CD4-positive, CD25-positive, alpha-beta regulatory T cell (primary cell): ENCODE measurements around the gene ABCA2. TPM values are rescaled to one million over a fixed set of nuclear protein-coding genes. Genes with fewer than 3 reads are reported as not detected.

Experiments
- ATAC-seq, 2 donors: fragments of 150-1000 bp; cut with Tn5 transposase; one replicate each; pipeline ENCODE4 v1.10.0; 2021; ENCODE audit warnings: low read depth in 2 of 2, moderate number of reproducible peaks in 2 of 2, moderate library complexity in 1 of 2
- DNase-seq, 3 donors: peaks; one replicate each; pipeline versions ENCODE4 v3.0.0 to v3.0.0-alpha.2; 2012 to 2022; ENCODE audit warnings: mixed read lengths in 1 of 3
- H3K27ac ChIP-seq: one replicate; pipeline ENCODE4 v1.7.0; 2013; ENCODE audit warnings: mild to moderate bottlenecking, low read length; ENCODE audit not compliant: insufficient read depth, poor library complexity, severe bottlenecking
- H3K27me3 ChIP-seq: one replicate; pipeline ENCODE4 v1.7.0; 2013; ENCODE audit warnings: low read length; ENCODE audit not compliant: control insufficient read depth, insufficient read depth
- H3K36me3 ChIP-seq: one replicate; pipeline ENCODE4 v1.7.0; 2013; ENCODE audit warnings: mild to moderate bottlenecking, low read length, moderate library complexity; ENCODE audit not compliant: control insufficient read depth, insufficient read depth
- H3K4me1 ChIP-seq: 2 replicates; pipeline ENCODE4 v1.7.0; 2013; ENCODE audit warnings: mild to moderate bottlenecking, low read length; ENCODE audit not compliant: insufficient read depth, control insufficient read depth, poor library complexity, severe bottlenecking
- H3K4me3 ChIP-seq: one replicate; pipeline ENCODE4 v1.7.0; 2013; ENCODE audit warnings: low read depth, mild to moderate bottlenecking, low read length, moderate library complexity
- H3K9me3 ChIP-seq, 2 experiments: 1 replicate in 1 of 2; 2 replicates in 1 of 2; pipeline ENCODE4 v1.7.0; 2013; ENCODE audit warnings: low read length in 2 of 2, mild to moderate bottlenecking in 1 of 2, moderate library complexity in 1 of 2; ENCODE audit not compliant: control insufficient read depth in 2 of 2
- H3K27ac Mint-ChIP-seq, 3 donors: one replicate each; pipeline ENCODE4 v1.8.0; 2020 to 2022; ENCODE audit warnings: mild to moderate bottlenecking in 3 of 3, mixed read lengths in 3 of 3, moderate library complexity in 2 of 3
- H3K27me3 Mint-ChIP-seq: one replicate; pipeline ENCODE4 v1.8.0; 2022; ENCODE audit warnings: mild to moderate bottlenecking, mixed read lengths
- H3K36me3 Mint-ChIP-seq: one replicate; pipeline ENCODE4 v1.8.0; 2020; ENCODE audit warnings: mixed read lengths
- H3K4me1 Mint-ChIP-seq, 4 donors: one replicate each; pipeline ENCODE4 v1.8.0; 2020 to 2022; ENCODE audit warnings: mixed read lengths in 4 of 4, mild to moderate bottlenecking in 1 of 4
- H3K4me3 Mint-ChIP-seq, 4 donors: one replicate each; pipeline ENCODE4 v1.8.0; 2020 to 2022; ENCODE audit warnings: mild to moderate bottlenecking in 4 of 4, mixed read lengths in 4 of 4, moderate library complexity in 3 of 4
- H3K9me3 Mint-ChIP-seq, 7 donors: one replicate each; pipeline ENCODE4 v1.8.0; 2020 to 2022; ENCODE audit warnings: mixed read lengths in 7 of 7, mild to moderate bottlenecking in 3 of 7, moderate library complexity in 2 of 7
- polyA plus RNA-seq, 4 donors: library from polyadenylated mRNA; unstranded; fragments of 300-500 nt; fragmentation: Illumina TruSeq; gene quantifications; one replicate each; pipeline ENCODE4 v1.2.3, GENCODE V29; 2021
- total RNA-seq: library from RNA; stranded (reverse); gene quantifications from one replicate; pipeline ENCODE4 v1.2.3, GENCODE V29; 2022

ABCA2 gene
- total and polyA plus RNA-seq, 5 donors from 2014 or later, result 3.8 to 135 (median 4.5) TPM

GRCh38 chr9:136964833-136965422 lies 63.1 kb downstream of the ABCA2 start:
- Mint-ChIP-seq H3K27ac (no peak overlapping the region), H3K9me3 (no peaks in the 10 kb centered on the region), H3K27me3 (no peaks in the 10 kb centered on the region), H3K4me3 (peak overlapping the region in 1 of 4 donors; percentile 12), H3K36me3 (no peaks in the 10 kb centered on the region), H3K4me1 (peaks cover 0 to 26% (median 13%) of the 10 kb centered on the region in 4 donors)
- no peaks in the 10 kb centered on the region for H3K9me3 ChIP-seq
- no peak overlapping the region for H3K27ac ChIP-seq
- H3K4me3 ChIP-seq, result no peak overlapping the region
- H3K4me1 ChIP-seq, result peaks cover 46% of the 10 kb centered on the region
- no peaks in the 10 kb centered on the region for H3K36me3 ChIP-seq
- DNase-seq (no peak), ATAC-seq (no peak)
- H3K27me3 ChIP-seq, result no peaks in the 10 kb centered on the region

DNA sequence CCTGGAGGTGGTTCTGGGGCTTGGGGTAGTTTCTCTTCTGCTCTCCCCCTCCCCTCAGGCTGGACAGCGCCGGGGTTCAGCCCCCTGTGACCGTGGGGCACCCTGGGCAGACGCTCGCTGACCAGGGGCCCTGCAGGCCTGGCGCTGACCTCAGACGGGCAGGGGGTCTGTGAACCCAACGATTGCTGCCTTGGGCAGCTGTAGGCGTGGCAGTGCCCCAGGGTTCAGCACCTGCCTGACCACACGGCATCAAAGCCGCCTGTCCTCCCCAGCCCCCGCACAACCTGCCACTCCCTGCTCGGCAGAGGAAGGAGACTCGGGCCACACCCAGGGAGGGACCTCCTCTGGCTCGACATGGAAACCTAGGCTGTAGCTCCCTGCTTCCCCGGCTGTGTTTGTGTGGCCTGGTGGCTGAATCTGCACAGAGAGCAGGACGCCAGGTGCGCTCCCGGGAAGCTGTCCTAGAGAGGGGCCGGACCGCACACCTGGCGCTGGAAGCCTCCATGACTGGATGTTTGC lies 63.8 kb downstream of the ABCA2 start:
- ATAC-seq (no peak), DNase-seq (no peak)
- no peaks in the 10 kb centered on the region for H3K36me3 Mint-ChIP-seq
- Histone ChIP-seq H3K4me1 (peaks cover 53% of the 10 kb centered on the region), H3K27me3 (no peaks in the 10 kb centered on the region), H3K36me3 (no peaks in the 10 kb centered on the region), H3K9me3 (no peaks in the 10 kb centered on the region), H3K4me3 (no peak overlapping the region), H3K27ac (no peak overlapping the region)
- peak overlapping the region in 1 of 4 donors; percentile 12 for H3K4me3 Mint-ChIP-seq
- H3K4me1 Mint-ChIP-seq, result peaks cover 0 to 27% (median 13%) of the 10 kb centered on the region in 4 donors
- peak overlapping the region in 1 of 3 donors; percentile 20 for H3K27ac Mint-ChIP-seq
- H3K9me3 Mint-ChIP-seq, result no peaks in the 10 kb centered on the region
- H3K27me3 Mint-ChIP-seq, result no peaks in the 10 kb centered on the region

- Mint-ChIP-seq H3K9me3 (no peaks in the 10 kb centered on the region), H3K4me1 (peaks cover 0 to 27% (median 13%) of the 10 kb centered on the region in 4 donors), H3K27me3 (no peaks in the 10 kb centered on the region), H3K36me3 (no peaks in the 10 kb centered on the region), H3K27ac (no peak overlapping the region), H3K4me3 (no peak overlapping the region)
- Histone ChIP-seq H3K36me3 (no peaks in the 10 kb centered on the region), H3K4me3 (no peak overlapping the region), H3K27ac (no peak overlapping the region), H3K9me3 (no peaks in the 10 kb centered on the region), H3K4me1 (peaks cover 58% of the 10 kb centered on the region), H3K27me3 (no peaks in the 10 kb centered on the region)
- ATAC-seq, result no peak
- DNase-seq, result no peak
These were observed 64.3 kb downstream of the ABCA2 start for GRCh38 chr9:136963751-136964150.

GRCh38 chr9:136963341-136963740 lies 64.7 kb downstream of the ABCA2 start:
- H3K4me1 ChIP-seq, result peaks cover 59% of the 10 kb centered on the region
- peaks cover 0 to 27% (median 13%) of the 10 kb centered on the region in 4 donors for H3K4me1 Mint-ChIP-seq
- no peaks in the 10 kb centered on the region for H3K9me3 Mint-ChIP-seq
- no peaks in the 10 kb centered on the region for H3K9me3 ChIP-seq
- H3K36me3 Mint-ChIP-seq, result no peaks in the 10 kb centered on the region
- no peak for ATAC-seq
- H3K4me3 ChIP-seq, result no peak overlapping the region
- H3K27ac Mint-ChIP-seq, result no peak overlapping the region
- H3K36me3 ChIP-seq, result no peaks in the 10 kb centered on the region
- no peak overlapping the region for H3K27ac ChIP-seq
- no peaks in the 10 kb centered on the region for H3K27me3 ChIP-seq
- peak overlapping the region in 1 of 4 donors; percentile 67 for H3K4me3 Mint-ChIP-seq
- DNase-seq, result no peak
- no peaks in the 10 kb centered on the region for H3K27me3 Mint-ChIP-seq

GRCh38 chr9:136962701-136963248 lies 65.3 kb downstream of the ABCA2 start:
- H3K27ac ChIP-seq, result no peak overlapping the region
- no peaks in the 10 kb centered on the region for H3K27me3 ChIP-seq
- no peaks in the 10 kb centered on the region for H3K9me3 Mint-ChIP-seq
- ATAC-seq (no peak), DNase-seq (no peak)
- H3K36me3 Mint-ChIP-seq, result no peaks in the 10 kb centered on the region
- no peaks in the 10 kb centered on the region for H3K36me3 ChIP-seq
- no peak overlapping the region for H3K4me3 ChIP-seq
- H3K4me1 ChIP-seq, result peaks cover 59% of the 10 kb centered on the region
- peak overlapping the region in 2 of 3 donors; percentile 63 to 83 for H3K27ac Mint-ChIP-seq
- H3K4me1 Mint-ChIP-seq, result peaks cover 0 to 27% (median 13%) of the 10 kb centered on the region in 4 donors
- no peaks in the 10 kb centered on the region for H3K9me3 ChIP-seq
- peak overlapping the region in 1 of 4 donors; percentile 67 for H3K4me3 Mint-ChIP-seq
- no peaks in the 10 kb centered on the region for H3K27me3 Mint-ChIP-seq

- H3K27ac Mint-ChIP-seq, result peak overlapping the region in 1 of 3 donors; percentile 53
- H3K36me3 Mint-ChIP-seq, result no peaks in the 10 kb centered on the region
- H3K4me3 Mint-ChIP-seq, result no peak overlapping the region
- H3K4me1 Mint-ChIP-seq, result peaks cover 0 to 25% (median 13%) of the 10 kb centered on the region in 4 donors
- DNase-seq (no peak), ATAC-seq (no peak)
- H3K9me3 Mint-ChIP-seq, result no peaks in the 10 kb centered on the region
- Histone ChIP-seq H3K36me3 (no peaks in the 10 kb centered on the region), H3K27ac (no peak overlapping the region), H3K4me3 (no peak overlapping the region), H3K9me3 (no peaks in the 10 kb centered on the region), H3K4me1 (peaks cover 59% of the 10 kb centered on the region), H3K27me3 (no peaks in the 10 kb centered on the region)
- no peaks in the 10 kb centered on the region for H3K27me3 Mint-ChIP-seq
These were observed 65.9 kb downstream of the ABCA2 start for GRCh38 chr9:136962163-136962562.

DNA sequence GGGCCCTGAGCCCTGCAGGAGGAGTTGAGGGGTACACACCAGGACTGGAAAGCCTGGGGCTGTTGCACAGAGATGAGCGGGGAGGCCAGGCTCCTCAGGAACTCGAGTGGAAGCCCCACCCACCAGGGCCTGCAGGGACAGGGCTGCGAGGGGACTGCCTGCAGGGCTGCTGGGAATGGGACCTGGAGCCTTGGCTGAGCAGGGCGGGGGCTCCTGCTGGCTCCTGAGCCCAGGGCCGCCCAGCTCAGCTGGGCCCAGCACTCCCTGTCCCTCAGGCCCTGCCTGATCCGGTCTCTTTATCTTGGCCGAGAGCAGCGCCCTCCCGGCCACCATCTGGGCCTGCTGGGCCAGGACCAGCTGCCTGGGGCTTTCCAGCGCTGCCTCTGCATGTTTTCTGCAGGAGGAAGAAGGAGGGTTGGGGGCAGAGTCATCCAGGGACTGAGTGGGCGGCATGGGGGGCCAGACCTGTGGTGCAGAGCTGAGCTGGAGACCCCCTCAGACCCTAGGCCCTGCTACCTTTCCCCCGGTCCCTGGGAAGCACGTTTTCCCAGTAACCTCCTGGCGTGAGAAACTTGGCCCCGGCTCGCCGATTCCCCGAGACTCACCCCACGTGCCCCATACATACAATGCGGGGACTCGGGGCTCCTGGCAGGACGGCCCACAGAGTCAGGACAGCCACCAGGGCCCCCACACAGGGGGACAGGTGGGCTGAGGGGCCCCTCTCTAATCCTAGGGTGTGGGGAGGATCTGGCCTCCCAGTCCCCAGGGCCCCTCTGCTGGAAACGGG lies 66.6 kb downstream of the ABCA2 start:
- no peak overlapping the region for H3K4me3 Mint-ChIP-seq
- H3K4me1 ChIP-seq, result peaks cover 58% of the 10 kb centered on the region

More for the DNA sequence above, 66.6 kb downstream of the ABCA2 start:
- Mint-ChIP-seq H3K9me3 (peaks cover 0 to 2% (median 0%) of the 10 kb centered on the region in 7 donors), H3K36me3 (no peaks in the 10 kb centered on the region), H3K27ac (no peak overlapping the region), H3K4me1 (peaks cover 0 to 23% (median 12%) of the 10 kb centered on the region in 4 donors), H3K27me3 (no peaks in the 10 kb centered on the region)
- Histone ChIP-seq H3K36me3 (no peaks in the 10 kb centered on the region), H3K27ac (no peak overlapping the region), H3K4me3 (no peak overlapping the region), H3K27me3 (no peaks in the 10 kb centered on the region), H3K9me3 (no peaks in the 10 kb centered on the region)
- DNase-seq (no peak), ATAC-seq (no peak)
